ENCODE results near the gene SWI5. TPM values are rescaled to one million over a fixed set of nuclear protein-coding genes. Genes with fewer than 3 reads are reported as not detected.

The SWI5 gene
- total and polyA plus RNA-seq, 5 donors from 2014 or later, result 10.6 to 27.1 (median 20.9) TPM

GRCh38 chr9:128253991-128254346 lies 22.1 kb upstream of the SWI5 start:
- no peak for DNase-seq
- peaks cover 19% of the 10 kb centered on the region for H3K4me1 ChIP-seq (ENCODE audit: control insufficient read depth, insufficient read depth, low read length, poor library complexity, severe bottlenecking)
- no peak for ATAC-seq (ENCODE audit: low read depth in 2 of 2)
- Mint-ChIP-seq H3K27ac (no peak overlapping the region), H3K4me1 (peaks cover 0 to 18% (median 8%) of the 10 kb centered on the region in 4 donors), H3K27me3 (no peaks in the 10 kb centered on the region), H3K9me3 (peaks cover 0 to 1% (median 0%) of the 10 kb centered on the region in 7 donors), H3K4me3 (peak overlapping the region in 1 of 4 donors; percentile 32), H3K36me3 (peaks cover 8% of the 10 kb centered on the region)
- H3K27me3 ChIP-seq (ENCODE audit: control insufficient read depth, insufficient read depth, low read length), result no peaks in the 10 kb centered on the region
- no peak overlapping the region for H3K4me3 ChIP-seq (ENCODE audit: low read depth, low read length)
- no peaks in the 10 kb centered on the region for H3K9me3 ChIP-seq (ENCODE audit: control insufficient read depth in 2 of 2, low read length in 2 of 2)
- peaks cover 17% of the 10 kb centered on the region for H3K36me3 ChIP-seq (ENCODE audit: control insufficient read depth, insufficient read depth, low read length)
- H3K27ac ChIP-seq (ENCODE audit: insufficient read depth, low read length, poor library complexity, severe bottlenecking), result no peak overlapping the region

DNA sequence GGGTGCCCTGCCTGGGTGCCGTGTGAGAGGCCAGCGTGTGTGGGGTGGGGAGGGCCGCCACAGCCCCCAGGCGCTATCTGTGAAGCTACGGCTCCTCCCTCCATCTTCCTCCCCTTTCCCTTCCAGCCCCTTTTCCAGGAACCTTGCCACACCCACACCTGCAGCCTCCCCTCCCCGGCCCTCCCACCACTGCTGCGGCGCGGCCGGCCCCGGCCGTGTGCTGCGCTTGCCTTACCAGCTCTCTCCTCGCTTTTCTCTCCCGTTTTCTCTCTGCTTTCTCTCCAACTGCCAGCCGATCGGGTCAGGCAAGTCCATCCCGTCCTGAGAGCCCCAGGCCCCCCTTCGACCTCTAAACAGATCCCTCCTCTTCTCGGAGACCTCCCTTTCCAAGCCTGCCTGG lies 21.7 kb upstream of the SWI5 start:
- Mint-ChIP-seq H3K4me1 (peaks cover 0 to 18% (median 8%) of the 10 kb centered on the region in 4 donors), H3K9me3 (peaks cover 0 to 1% (median 0%) of the 10 kb centered on the region in 7 donors), H3K27ac (no peak overlapping the region), H3K36me3 (peaks cover 12% of the 10 kb centered on the region), H3K27me3 (no peaks in the 10 kb centered on the region), H3K4me3 (no peak overlapping the region)
- H3K27me3 ChIP-seq (ENCODE audit: control insufficient read depth, insufficient read depth, low read length), result no peaks in the 10 kb centered on the region
- ATAC-seq (ENCODE audit: low read depth in 2 of 2) (no peak), DNase-seq (no peak)
- peaks cover 18% of the 10 kb centered on the region for H3K36me3 ChIP-seq (ENCODE audit: control insufficient read depth, insufficient read depth, low read length)
- H3K9me3 ChIP-seq (ENCODE audit: control insufficient read depth in 2 of 2, low read length in 2 of 2), result no peaks in the 10 kb centered on the region
- no peak overlapping the region for H3K27ac ChIP-seq (ENCODE audit: insufficient read depth, low read length, poor library complexity, severe bottlenecking)
- peaks cover 19% of the 10 kb centered on the region for H3K4me1 ChIP-seq (ENCODE audit: control insufficient read depth, insufficient read depth, low read length, poor library complexity, severe bottlenecking)
- no peak overlapping the region for H3K4me3 ChIP-seq (ENCODE audit: low read depth, low read length)

DNA sequence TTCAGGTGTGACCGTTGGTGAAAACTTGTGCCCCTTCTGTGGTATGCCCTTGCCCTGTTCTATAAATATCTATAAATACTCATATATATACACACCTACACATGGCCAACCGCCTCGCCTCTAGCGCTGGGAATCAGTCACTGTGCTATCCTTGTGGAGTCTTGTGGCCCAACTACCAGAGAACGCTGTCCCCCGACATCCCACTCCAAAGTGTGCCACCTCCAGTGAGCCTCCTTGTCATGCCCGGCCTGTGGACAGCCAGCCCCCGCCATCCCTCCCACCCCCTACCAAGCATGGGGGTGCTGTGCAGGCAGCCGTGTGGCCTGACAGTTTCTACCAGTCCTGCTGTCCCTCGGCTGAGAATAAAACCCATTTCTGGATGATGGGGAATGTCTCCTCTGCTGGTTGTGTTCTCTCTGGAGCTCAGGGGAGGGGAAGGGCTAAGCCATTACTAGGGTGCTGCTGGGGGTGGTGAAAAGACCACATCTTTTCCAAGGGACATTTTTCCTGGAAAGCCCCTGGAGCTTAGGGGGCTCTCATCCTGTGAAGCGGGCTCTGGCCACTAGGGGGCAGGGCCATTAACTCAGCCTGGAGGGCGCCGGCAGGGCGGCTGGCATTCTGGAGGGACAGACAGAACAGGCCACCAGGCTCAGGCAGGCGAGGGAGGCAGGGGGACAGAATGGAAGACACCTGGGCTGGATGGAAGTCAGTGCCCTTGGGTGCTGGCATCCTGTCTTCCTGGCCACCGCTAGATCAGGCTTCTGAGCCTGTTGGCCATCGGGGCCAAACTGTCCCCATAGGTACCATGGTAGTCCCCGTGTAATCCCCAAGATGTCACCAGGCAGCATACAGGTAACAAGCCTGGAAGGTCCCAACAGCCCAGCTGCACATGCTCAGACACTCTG lies 21.0 kb upstream of the SWI5 start:
- DNase-seq (peak; percentile 30 to 45 (median 35)), ATAC-seq (ENCODE audit: low read depth in 2 of 2) (no peak)
- H3K27ac ChIP-seq (ENCODE audit: insufficient read depth, low read length, poor library complexity, severe bottlenecking), result no peak overlapping the region
- Mint-ChIP-seq H3K9me3 (peaks cover 0 to 1% (median 0%) of the 10 kb centered on the region in 7 donors), H3K4me1 (peaks cover 0 to 10% (median 7%) of the 10 kb centered on the region in 4 donors), H3K4me3 (peak overlapping the region in 1 of 4 donors; percentile 74), H3K27me3 (no peaks in the 10 kb centered on the region), H3K27ac (peak overlapping the region in 1 of 3 donors; percentile 12), H3K36me3 (peaks cover 14% of the 10 kb centered on the region)
- H3K36me3 ChIP-seq (ENCODE audit: control insufficient read depth, insufficient read depth, low read length), result peaks cover 24% of the 10 kb centered on the region
- peaks cover 13% of the 10 kb centered on the region for H3K4me1 ChIP-seq (ENCODE audit: control insufficient read depth, insufficient read depth, low read length, poor library complexity, severe bottlenecking)
- H3K9me3 ChIP-seq (ENCODE audit: control insufficient read depth in 2 of 2, low read length in 2 of 2), result no peaks in the 10 kb centered on the region
- H3K4me3 ChIP-seq (ENCODE audit: low read depth, low read length), result no peak overlapping the region
- no peaks in the 10 kb centered on the region for H3K27me3 ChIP-seq (ENCODE audit: control insufficient read depth, insufficient read depth, low read length)

DNA sequence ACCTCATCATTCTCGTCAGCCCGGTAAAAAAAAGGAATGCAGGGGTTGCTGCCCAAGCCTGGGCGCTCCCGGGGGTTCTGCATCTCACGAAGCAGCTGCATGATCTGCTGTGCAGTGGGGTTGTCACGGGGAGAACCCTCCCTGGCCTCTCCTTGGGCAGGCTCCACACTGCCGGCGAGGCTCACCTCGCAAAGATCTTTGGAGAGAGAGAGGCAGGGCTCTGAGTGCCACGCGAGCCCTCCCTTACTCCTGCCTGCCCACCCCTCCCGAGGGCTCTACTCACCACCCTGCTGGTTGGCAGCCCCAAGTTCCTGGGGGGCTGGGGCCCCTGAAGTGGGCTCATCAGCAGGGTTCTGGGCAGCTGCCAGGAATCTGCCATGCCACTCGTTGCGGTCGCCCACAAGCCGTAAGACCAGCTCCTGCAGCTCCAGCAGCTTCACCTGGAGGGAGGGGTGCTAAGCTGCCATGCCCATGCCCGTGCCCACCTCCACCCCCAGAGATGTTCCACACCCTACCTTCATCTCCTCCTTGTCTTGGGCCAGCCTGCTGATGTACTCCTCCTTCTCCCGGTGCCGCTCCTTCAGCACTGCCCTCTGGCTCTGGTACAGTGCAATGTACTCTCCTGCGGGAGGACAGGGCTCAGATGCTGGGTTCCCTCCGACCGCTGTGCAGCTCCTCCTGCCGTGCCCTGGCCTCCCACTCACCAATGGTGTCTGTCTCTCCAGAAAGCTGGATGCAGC lies 18.8 kb upstream of the SWI5 start:
- no peak overlapping the region for H3K4me3 ChIP-seq (ENCODE audit: low read depth, low read length)
- H3K4me1 ChIP-seq (ENCODE audit: control insufficient read depth, insufficient read depth, low read length, poor library complexity, severe bottlenecking), result no peaks in the 10 kb centered on the region
- no peak for DNase-seq
- peaks cover 0 to under 1% (median 0%) of the 10 kb centered on the region in 4 donors for H3K4me1 Mint-ChIP-seq
- peak overlapping the region in 1 of 4 donors; percentile 27 for H3K4me3 Mint-ChIP-seq
- no peak overlapping the region for H3K27ac Mint-ChIP-seq
- H3K27me3 ChIP-seq (ENCODE audit: control insufficient read depth, insufficient read depth, low read length), result no peaks in the 10 kb centered on the region
- no peak overlapping the region for H3K27ac ChIP-seq (ENCODE audit: insufficient read depth, low read length, poor library complexity, severe bottlenecking)
- ATAC-seq (ENCODE audit: low read depth in 2 of 2), result no peak
- H3K9me3 ChIP-seq (ENCODE audit: control insufficient read depth in 2 of 2, low read length in 2 of 2), result no peaks in the 10 kb centered on the region
- no peaks in the 10 kb centered on the region for H3K27me3 Mint-ChIP-seq
- peaks cover 0 to 1% (median 0%) of the 10 kb centered on the region in 7 donors for H3K9me3 Mint-ChIP-seq
- H3K36me3 ChIP-seq (ENCODE audit: control insufficient read depth, insufficient read depth, low read length), result peaks cover 39% of the 10 kb centered on the region
- peaks cover 29% of the 10 kb centered on the region for H3K36me3 Mint-ChIP-seq

DNA sequence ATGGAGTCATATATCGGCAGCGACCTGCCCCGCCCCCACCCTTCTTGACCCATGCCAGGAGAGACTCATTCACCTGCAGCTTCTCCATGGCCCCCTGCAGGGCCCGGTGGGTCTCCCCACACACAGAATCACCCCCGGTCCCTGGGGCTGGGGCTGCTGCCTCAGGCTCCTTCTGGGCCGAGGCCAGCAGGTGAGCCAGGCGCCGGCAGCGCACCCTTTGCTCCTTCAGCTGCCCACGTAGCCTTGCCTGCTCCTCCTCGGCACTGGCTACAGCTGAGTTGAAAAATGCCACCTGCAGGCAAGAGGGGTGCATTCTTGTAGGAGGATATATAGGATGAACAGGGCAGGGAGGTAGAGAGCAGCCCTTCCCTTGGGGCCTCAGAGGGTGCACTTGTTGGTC lies 18.2 kb upstream of the SWI5 start:
- no peak overlapping the region for H3K4me3 Mint-ChIP-seq

GRCh38 chr9:128258326-128258725 lies 17.8 kb upstream of the SWI5 start:
- no peaks in the 10 kb centered on the region for H3K27me3 Mint-ChIP-seq
- no peaks in the 10 kb centered on the region for H3K9me3 ChIP-seq (ENCODE audit: control insufficient read depth in 2 of 2, low read length in 2 of 2)
- H3K36me3 ChIP-seq (ENCODE audit: control insufficient read depth, insufficient read depth, low read length), result peaks cover 44% of the 10 kb centered on the region
- no peak overlapping the region for H3K4me3 Mint-ChIP-seq
- no peak overlapping the region for H3K27ac ChIP-seq (ENCODE audit: insufficient read depth, low read length, poor library complexity, severe bottlenecking)
- H3K27ac Mint-ChIP-seq, result no peak overlapping the region
- H3K4me1 Mint-ChIP-seq, result no peaks in the 10 kb centered on the region
- DNase-seq (no peak), ATAC-seq (ENCODE audit: low read depth in 2 of 2) (no peak)
- peaks cover 39% of the 10 kb centered on the region for H3K36me3 Mint-ChIP-seq
- H3K4me1 ChIP-seq (ENCODE audit: control insufficient read depth, insufficient read depth, low read length, poor library complexity, severe bottlenecking), result no peaks in the 10 kb centered on the region
- no peak overlapping the region for H3K4me3 ChIP-seq (ENCODE audit: low read depth, low read length)
- H3K27me3 ChIP-seq (ENCODE audit: control insufficient read depth, insufficient read depth, low read length), result no peaks in the 10 kb centered on the region
- H3K9me3 Mint-ChIP-seq, result peaks cover 0 to 1% (median 0%) of the 10 kb centered on the region in 7 donors

More for the DNA sequence above, 18.2 kb upstream of the SWI5 start:
- peaks cover 0 to 1% (median 0%) of the 10 kb centered on the region in 7 donors for H3K9me3 Mint-ChIP-seq
- no peaks in the 10 kb centered on the region for H3K27me3 ChIP-seq (ENCODE audit: control insufficient read depth, insufficient read depth, low read length)
- peaks cover 44% of the 10 kb centered on the region for H3K36me3 ChIP-seq (ENCODE audit: control insufficient read depth, insufficient read depth, low read length)
- DNase-seq (no peak), ATAC-seq (ENCODE audit: low read depth in 2 of 2) (no peak)
- no peaks in the 10 kb centered on the region for H3K4me1 Mint-ChIP-seq
- H3K36me3 Mint-ChIP-seq, result peaks cover 36% of the 10 kb centered on the region
- H3K27ac Mint-ChIP-seq, result no peak overlapping the region
- no peaks in the 10 kb centered on the region for H3K27me3 Mint-ChIP-seq
- H3K4me3 ChIP-seq (ENCODE audit: low read depth, low read length), result no peak overlapping the region
- no peaks in the 10 kb centered on the region for H3K4me1 ChIP-seq (ENCODE audit: control insufficient read depth, insufficient read depth, low read length, poor library complexity, severe bottlenecking)
- H3K27ac ChIP-seq (ENCODE audit: insufficient read depth, low read length, poor library complexity, severe bottlenecking), result no peak overlapping the region
- H3K9me3 ChIP-seq (ENCODE audit: control insufficient read depth in 2 of 2, low read length in 2 of 2), result no peaks in the 10 kb centered on the region

- H3K36me3 ChIP-seq (ENCODE audit: control insufficient read depth, insufficient read depth, low read length), result peaks cover 44% of the 10 kb centered on the region
Measured at GRCh38 chr9:128259156-128259555, 16.9 kb upstream of the SWI5 start.

More at GRCh38 chr9:128259156-128259555, 16.9 kb upstream of the SWI5 start:
- H3K9me3 ChIP-seq (ENCODE audit: control insufficient read depth in 2 of 2, low read length in 2 of 2), result no peaks in the 10 kb centered on the region
- Mint-ChIP-seq H3K27ac (peak overlapping the region in 1 of 3 donors; percentile 82), H3K9me3 (peaks cover 0 to 1% (median 0%) of the 10 kb centered on the region in 7 donors), H3K4me1 (no peaks in the 10 kb centered on the region), H3K4me3 (no peak overlapping the region), H3K36me3 (peaks cover 39% of the 10 kb centered on the region), H3K27me3 (no peaks in the 10 kb centered on the region)
- DNase-seq (no peak), ATAC-seq (ENCODE audit: low read depth in 2 of 2) (no peak)
- no peak overlapping the region for H3K4me3 ChIP-seq (ENCODE audit: low read depth, low read length)
- H3K27ac ChIP-seq (ENCODE audit: insufficient read depth, low read length, poor library complexity, severe bottlenecking), result no peak overlapping the region
- no peaks in the 10 kb centered on the region for H3K27me3 ChIP-seq (ENCODE audit: control insufficient read depth, insufficient read depth, low read length)
- no peaks in the 10 kb centered on the region for H3K4me1 ChIP-seq (ENCODE audit: control insufficient read depth, insufficient read depth, low read length, poor library complexity, severe bottlenecking)

All from CD4-positive, CD25-positive, alpha-beta regulatory T cell (primary cell).